Ishikawa (cell line): ENCODE results near the gene E2F2.
A peak's percentile ranks its signal among the peaks of the same experiment; 100 is the strongest.

Experiments
- CEBPB ChIP-seq: IDR thresholded peaks from 2 replicates; pipeline ENCODE4 v1.6.1; 2012
- CREB1 ChIP-seq: IDR thresholded peaks from 2 replicates; pipeline ENCODE4 v1.6.1; 2012; ENCODE audit warnings: low read depth
- EGR1 ChIP-seq: IDR thresholded peaks from 2 replicates; pipeline ENCODE4 v1.6.1; 2012
- EP300 ChIP-seq: IDR thresholded peaks from 2 replicates; pipeline ENCODE4 v1.6.1; 2012; ENCODE audit warnings: borderline replicate concordance
- FOXM1 ChIP-seq: IDR thresholded peaks from 2 replicates; pipeline ENCODE4 v1.6.1; 2012; ENCODE audit warnings: low read depth, borderline replicate concordance
- MAX ChIP-seq: IDR thresholded peaks from 2 replicates; pipeline ENCODE4 v1.6.1; 2012
- NFIC ChIP-seq: IDR thresholded peaks from 2 replicates; pipeline ENCODE4 v1.6.1; 2012
- RAD21 ChIP-seq: IDR thresholded peaks from 2 replicates; pipeline ENCODE4 v1.6.1; 2012; ENCODE audit warnings: low read depth
- TAF1 ChIP-seq: IDR thresholded peaks from 2 replicates; pipeline ENCODE4 v1.6.1; 2012; ENCODE audit warnings: low read depth, mild to moderate bottlenecking
- TCF12 ChIP-seq: IDR thresholded peaks from 2 replicates; pipeline ENCODE4 v1.6.1; 2012; ENCODE audit warnings: low read depth
- TEAD4 ChIP-seq: IDR thresholded peaks from 2 replicates; pipeline ENCODE4 v1.6.1; 2012
- USF1 ChIP-seq: IDR thresholded peaks from 2 replicates; pipeline ENCODE4 v1.6.1; 2012
- YY1 ChIP-seq: IDR thresholded peaks from 2 replicates; pipeline ENCODE4 v1.6.1; 2012; ENCODE audit warnings: low read depth
- ZBTB7A ChIP-seq: IDR thresholded peaks from 2 replicates; pipeline ENCODE4 v1.6.1; 2012; ENCODE audit warnings: low read depth
- TF ChIP-seq, protein P1 (sequence below): IDR thresholded peaks from 2 replicates; pipeline ENCODE4 v1.6.1; 2012; ENCODE audit warnings: low read depth, mild to moderate bottlenecking

The E2F2 gene

GRCh38 chr1:23559985-23560741 is 29.1 kb upstream of the E2F2 start:
- TF ChIP-seq CEBPB = no peak
- TF ChIP-seq, protein P1, sequence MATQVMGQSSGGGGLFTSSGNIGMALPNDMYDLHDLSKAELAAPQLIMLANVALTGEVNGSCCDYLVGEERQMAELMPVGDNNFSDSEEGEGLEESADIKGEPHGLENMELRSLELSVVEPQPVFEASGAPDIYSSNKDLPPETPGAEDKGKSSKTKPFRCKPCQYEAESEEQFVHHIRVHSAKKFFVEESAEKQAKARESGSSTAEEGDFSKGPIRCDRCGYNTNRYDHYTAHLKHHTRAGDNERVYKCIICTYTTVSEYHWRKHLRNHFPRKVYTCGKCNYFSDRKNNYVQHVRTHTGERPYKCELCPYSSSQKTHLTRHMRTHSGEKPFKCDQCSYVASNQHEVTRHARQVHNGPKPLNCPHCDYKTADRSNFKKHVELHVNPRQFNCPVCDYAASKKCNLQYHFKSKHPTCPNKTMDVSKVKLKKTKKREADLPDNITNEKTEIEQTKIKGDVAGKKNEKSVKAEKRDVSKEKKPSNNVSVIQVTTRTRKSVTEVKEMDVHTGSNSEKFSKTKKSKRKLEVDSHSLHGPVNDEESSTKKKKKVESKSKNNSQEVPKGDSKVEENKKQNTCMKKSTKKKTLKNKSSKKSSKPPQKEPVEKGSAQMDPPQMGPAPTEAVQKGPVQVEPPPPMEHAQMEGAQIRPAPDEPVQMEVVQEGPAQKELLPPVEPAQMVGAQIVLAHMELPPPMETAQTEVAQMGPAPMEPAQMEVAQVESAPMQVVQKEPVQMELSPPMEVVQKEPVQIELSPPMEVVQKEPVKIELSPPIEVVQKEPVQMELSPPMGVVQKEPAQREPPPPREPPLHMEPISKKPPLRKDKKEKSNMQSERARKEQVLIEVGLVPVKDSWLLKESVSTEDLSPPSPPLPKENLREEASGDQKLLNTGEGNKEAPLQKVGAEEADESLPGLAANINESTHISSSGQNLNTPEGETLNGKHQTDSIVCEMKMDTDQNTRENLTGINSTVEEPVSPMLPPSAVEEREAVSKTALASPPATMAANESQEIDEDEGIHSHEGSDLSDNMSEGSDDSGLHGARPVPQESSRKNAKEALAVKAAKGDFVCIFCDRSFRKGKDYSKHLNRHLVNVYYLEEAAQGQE = no peak
- no peak for TF ChIP-seq TEAD4
- TF ChIP-seq NFIC = no peak
- no peak for TF ChIP-seq ZBTB7A
- no peak for TF ChIP-seq USF1
- TF ChIP-seq EGR1 = no peak
- no peak for TF ChIP-seq TAF1
- TF ChIP-seq TCF12 = no peak

DNA sequence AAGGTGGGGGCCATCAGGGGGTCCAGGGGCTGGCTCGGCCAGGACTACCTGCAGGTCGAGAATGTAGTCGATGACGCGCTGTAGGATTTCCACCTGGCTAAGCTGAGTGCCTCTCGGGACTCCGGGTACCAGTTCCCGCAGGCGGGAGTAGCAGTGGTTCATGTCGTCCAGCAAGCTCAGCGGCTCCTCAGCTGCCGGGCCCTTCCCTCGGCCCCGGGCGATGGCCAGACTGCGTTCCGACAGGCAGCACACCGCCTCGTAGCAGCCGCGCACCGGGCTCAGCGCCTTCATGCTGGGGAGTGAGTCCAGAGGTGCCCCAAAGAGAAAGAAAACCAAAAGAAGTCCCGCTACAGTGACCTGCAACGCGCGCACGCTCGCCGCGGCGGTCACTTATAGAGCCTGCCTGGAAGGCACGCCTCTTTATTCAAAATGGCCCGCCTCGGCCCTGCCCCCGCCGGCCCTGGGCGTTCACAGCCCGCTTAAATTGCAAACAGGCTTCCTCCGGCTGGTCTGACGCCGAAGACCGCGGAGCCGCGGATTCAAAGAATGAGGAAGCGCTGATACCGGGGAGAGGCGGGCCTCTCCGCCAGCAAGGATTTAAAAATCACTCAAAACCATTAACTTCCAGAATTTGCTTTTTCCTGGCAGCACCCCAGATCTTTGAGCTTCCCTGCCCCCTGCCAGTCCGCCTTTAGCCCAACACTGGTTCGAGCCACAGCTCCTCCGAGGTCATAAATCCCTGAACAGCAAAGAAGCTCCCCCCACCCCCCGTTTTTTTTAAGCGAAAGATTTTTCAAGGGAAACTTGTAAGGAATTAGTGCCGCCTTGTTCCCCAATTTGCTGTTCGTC is 28.3 kb upstream of the E2F2 start, which contains the start of gene ID3:
Gene ID3, minus strand, starts transcription at position 366 of the 849 bp plus-strand sequence. Its CDS starts 75 bp downstream, at position 291.
- TF ChIP-seq EGR1 (peak; percentile 24; the same call in 1 of the 2 replicates), RAD21 (no peak), FOXM1 (no peak), TCF12 (no peak; the same call in 1 of the 2 replicates), CREB1 (0 out of 2 replicates have a peak, but pooled peaks have one; percentile 4), TAF1 (peak; percentile 56; the same call in 1 of the 2 replicates), CEBPB (no peak), YY1 (peak; percentile 17; the same call in 1 of the 2 replicates), USF1 (no peak), ZBTB7A (no peak; the same call in 1 of the 2 replicates), NFIC (no peak; the same call in 1 of the 2 replicates), MAX (peak; percentile 74), TEAD4 (peak; percentile 29), EP300 (0 out of 2 replicates have a peak, but pooled peaks have one; percentile 18)
- TF ChIP-seq, protein P1 = no peak

- 0 out of 2 replicates have a peak, but pooled peaks have one; percentile 4 for TF ChIP-seq CREB1
- no peak for TF ChIP-seq TCF12
These were observed 27.8 kb upstream of the E2F2 start for GRCh38 chr1:23558872-23559135.

DNA sequence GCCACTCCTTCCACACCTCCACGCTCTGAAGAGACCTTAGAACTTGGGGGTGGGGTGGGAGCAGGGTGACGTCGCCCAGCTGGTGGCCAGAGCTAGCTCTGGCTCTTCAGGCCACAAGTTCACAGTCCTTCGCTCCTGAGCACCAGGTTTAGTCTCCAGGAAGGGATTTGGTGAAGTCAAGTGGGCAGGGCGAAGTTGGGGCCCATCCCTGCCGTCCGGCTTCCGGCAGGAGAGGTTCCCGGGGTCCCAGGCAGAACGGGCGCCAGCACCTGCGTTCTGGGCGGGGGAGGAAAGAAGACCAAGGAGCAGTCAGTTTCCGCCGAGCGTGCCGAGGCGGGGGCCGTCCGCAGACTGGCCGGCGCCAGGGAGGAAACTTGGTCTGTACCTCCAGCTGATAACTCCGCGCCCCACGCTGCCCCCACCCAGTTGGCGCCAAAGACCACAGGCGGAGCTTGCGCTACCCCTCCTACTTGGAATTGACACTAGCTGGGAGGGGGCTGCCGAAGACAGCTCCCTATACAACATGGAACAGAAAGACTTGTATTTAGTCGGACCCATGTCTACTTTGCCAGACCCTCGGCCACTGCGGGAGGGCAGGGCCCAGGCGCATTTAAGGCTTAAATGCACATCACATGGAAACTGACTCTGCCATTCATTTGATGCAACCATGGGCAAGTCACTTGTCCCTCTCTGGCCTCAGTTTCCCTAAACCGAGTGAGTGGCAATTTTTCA is 27.3 kb upstream of the E2F2 start:
- TF ChIP-seq CREB1 (no peak), NFIC (no peak), TCF12 (peak; percentile 46; the same call in 1 of the 2 replicates), RAD21 (no peak), YY1 (no peak), CEBPB (no peak), FOXM1 (no peak), TAF1 (no peak), ZBTB7A (0 out of 2 replicates have a peak, but pooled peaks have one; percentile 44), EGR1 (no peak), TEAD4 (no peak), USF1 (no peak)
- TF ChIP-seq, protein P1 = no peak
